ENCODE results near the gene ZFPL1. TPM values are rescaled to one million over a fixed set of nuclear protein-coding genes. Genes with fewer than 3 reads are reported as not detected.

ZFPL1 gene
- total and polyA plus RNA-seq, 3 experiments from 2014 or later, result 24.4 to 33.5 (median 30.8) TPM

DNA sequence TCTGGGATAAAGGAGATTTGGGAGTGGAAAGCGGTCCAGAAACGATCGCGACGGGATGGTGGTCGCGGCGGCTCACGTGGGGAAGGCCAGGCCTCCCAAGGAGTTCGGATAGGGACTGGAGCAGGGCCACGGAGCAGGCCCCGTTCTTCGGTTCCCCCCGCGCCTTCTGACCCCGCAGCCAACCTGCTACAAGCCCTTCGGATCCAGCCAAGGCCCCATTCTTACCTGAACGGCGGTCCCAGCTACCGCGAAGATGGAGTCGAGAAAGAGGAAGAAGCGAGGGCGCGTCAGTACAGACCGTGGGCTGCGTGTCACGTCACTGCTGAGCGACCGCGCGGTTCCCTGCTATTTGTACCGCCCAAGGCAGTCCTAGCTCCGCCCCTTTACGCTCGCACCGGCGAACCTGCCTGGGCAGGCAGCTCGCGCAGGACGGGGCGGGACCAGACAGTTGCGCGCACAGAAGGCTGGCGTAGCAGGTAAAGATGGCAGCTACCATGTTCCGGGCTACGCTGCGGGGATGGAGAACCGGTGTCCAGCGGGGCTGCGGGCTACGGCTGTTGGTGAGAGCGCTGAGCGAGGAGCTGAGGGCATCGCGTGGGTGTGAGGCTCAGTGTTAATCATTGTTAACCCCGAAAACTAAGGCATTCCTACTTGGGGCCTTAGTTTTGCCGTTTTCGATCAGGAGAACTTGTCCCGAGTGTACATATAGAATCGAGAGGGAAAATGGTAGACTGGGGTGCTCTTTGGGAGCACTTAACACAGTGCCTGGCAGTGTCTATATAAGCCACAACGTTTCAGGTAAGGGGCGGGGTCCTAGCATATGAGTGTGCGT lies 38.1 kb downstream of the ZFPL1 start, which contains the start of the genes FAU and MRPL49:
Gene FAU, minus strand, starts transcription at position 270 of the 832 bp plus-strand sequence. CDS start 321 bp downstream, outside the sequence.
Gene MRPL49, plus strand, starts transcription at position 457 of the 832 bp plus-strand sequence. Its CDS starts 26 bp downstream, at position 483.
- peak within 1 kb of the TSS; percentile 97 to 100 (median 100) for H3K27ac Mint-ChIP-seq
- no peaks in the 10 kb centered on the region for H3K9me3 ChIP-seq (ENCODE audit: low read length)
- H3K36me3 Mint-ChIP-seq, result peaks cover 7 to 88% (median 9%) of the 10 kb centered on the region in 3 donors
- peaks cover 33 to 59% (median 45%) of the 10 kb centered on the region in 3 donors for H3K4me1 Mint-ChIP-seq
- peaks cover 21% of the 10 kb centered on the region for H3K4me1 ChIP-seq (ENCODE audit: insufficient read depth, low read length)
- peaks cover 53% of the 10 kb centered on the region for H3K36me3 ChIP-seq (ENCODE audit: insufficient read depth, low read length)
- peaks cover 0 to 2% of the 10 kb centered on the region in 2 donors for H3K27me3 Mint-ChIP-seq
- CTCF ChIA-PET, result interaction anchor here (0.9 to 3.7 kb wide), 12 partner anchors 9 to 490 kb away, joined by 3 to 43 read pairs (median 4); partner anchors contain the start of genes ARL2, CAPN1, CDCA5 and SYVN1
- POLR2A ChIA-PET, result interaction anchor here (0.5 to 2.5 kb wide), 25 partner anchors 10 to 1721 kb away, joined by 3 to 60 read pairs (median 4); partner anchors contain the start of genes ACTN3, ARL2, POLA2 and PPP2R5B
- H3K4me3 Mint-ChIP-seq, result peak within 1 kb of the TSS; percentile 96 to 100 (median 99)
- H3K27ac ChIP-seq (ENCODE audit: low read depth, low read length), result peak within 1 kb of the TSS; percentile 97
- peak within 1 kb of the TSS; percentile 95 for H3K4me3 ChIP-seq (ENCODE audit: low read length)
- no peaks in the 10 kb centered on the region for H3K27me3 ChIP-seq (ENCODE audit: insufficient read depth, low read length, poor library complexity, severe bottlenecking)
- H3K9me3 Mint-ChIP-seq, result no peaks in the 10 kb centered on the region
- DNase-seq, result peak; percentile 98 to 99 (median 98)

- Mint-ChIP-seq H3K4me1 (peaks cover 22 to 41% (median 33%) of the 10 kb centered on the region in 3 donors), H3K27me3 (no peaks in the 10 kb centered on the region), H3K4me3 (peak overlapping the region in 5 of 7 donors; percentile 28 to 73 (median 35)), H3K36me3 (peaks cover 4 to 88% (median 7%) of the 10 kb centered on the region in 3 donors), H3K27ac (peak overlapping the region in 6 of 8 donors; percentile 12 to 80 (median 46)), H3K9me3 (no peaks in the 10 kb centered on the region)
- ChIA-PET POLR2A (interaction anchor here (1.0 to 1.2 kb wide), 2 partner anchors 10 to 13 kb away, joined by 3 to 4 read pairs; partner anchors contain the start of gene SYVN1), CTCF (no interaction called here)
- peak in 1 of 5 donors; percentile 25 for DNase-seq
- H3K36me3 ChIP-seq (ENCODE audit: insufficient read depth, low read length), result peaks cover 59% of the 10 kb centered on the region
- H3K4me3 ChIP-seq (ENCODE audit: low read length), result no peak overlapping the region
- H3K27ac ChIP-seq (ENCODE audit: low read depth, low read length), result peak overlapping the region; percentile 6
- H3K4me1 ChIP-seq (ENCODE audit: insufficient read depth, low read length), result peaks cover 21% of the 10 kb centered on the region
- H3K27me3 ChIP-seq (ENCODE audit: insufficient read depth, low read length, poor library complexity, severe bottlenecking), result no peaks in the 10 kb centered on the region
- H3K9me3 ChIP-seq (ENCODE audit: low read length), result no peaks in the 10 kb centered on the region
Measured at GRCh38 chr11:65124480-65125196, 40.6 kb downstream of the ZFPL1 start.

DNA sequence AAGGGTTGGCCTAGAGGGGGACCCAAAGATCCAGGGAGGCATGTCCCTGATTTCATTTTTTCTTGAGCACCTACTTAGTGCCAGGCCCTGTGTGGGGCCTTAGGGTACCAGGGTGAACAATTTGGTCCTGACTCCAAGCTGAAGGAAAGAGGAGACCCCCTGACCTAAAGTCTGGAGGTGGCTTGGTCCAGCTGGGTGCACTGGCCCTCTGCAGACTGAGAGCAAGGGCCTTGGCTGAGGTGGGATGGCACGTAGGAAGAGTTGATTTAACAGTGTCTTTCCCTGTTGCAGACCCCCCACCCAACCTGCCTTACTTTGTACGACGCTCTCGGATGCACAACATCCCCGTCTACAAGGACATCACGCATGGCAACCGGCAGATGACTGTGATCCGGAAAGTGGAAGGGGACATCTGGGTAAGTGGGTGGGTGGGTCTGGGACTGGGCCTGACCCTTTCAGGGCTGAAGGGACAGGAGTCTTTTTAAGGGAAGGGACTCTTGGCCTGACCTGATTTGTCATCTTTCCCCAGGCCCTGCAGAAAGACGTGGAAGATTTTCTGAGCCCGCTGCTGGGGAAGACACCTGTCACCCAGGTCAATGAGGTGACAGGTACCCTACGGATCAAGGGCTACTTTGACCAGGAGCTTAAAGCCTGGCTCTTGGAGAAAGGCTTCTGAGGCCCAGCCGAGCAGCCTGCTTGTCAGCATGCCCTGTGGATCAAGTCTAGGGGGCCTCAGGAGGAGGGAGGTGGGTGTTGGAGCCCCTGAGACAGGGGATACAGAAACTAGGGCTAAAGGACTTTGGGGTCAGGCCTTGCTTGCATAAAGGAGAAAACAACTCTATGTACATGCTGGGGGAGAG lies 41.4 kb downstream of the ZFPL1 start:
- Mint-ChIP-seq H3K4me1 (peaks cover 21 to 36% (median 30%) of the 10 kb centered on the region in 3 donors), H3K36me3 (peaks cover 4 to 88% (median 7%) of the 10 kb centered on the region in 3 donors), H3K27me3 (no peaks in the 10 kb centered on the region), H3K4me3 (peak overlapping the region in 1 of 7 donors; percentile 69), H3K27ac (peak overlapping the region in 3 of 8 donors; percentile 42 to 69 (median 50)), H3K9me3 (no peaks in the 10 kb centered on the region)
- no peaks in the 10 kb centered on the region for H3K9me3 ChIP-seq (ENCODE audit: low read length)
- no peak overlapping the region for H3K4me3 ChIP-seq (ENCODE audit: low read length)
- peaks cover 59% of the 10 kb centered on the region for H3K36me3 ChIP-seq (ENCODE audit: insufficient read depth, low read length)
- peak in 1 of 5 donors; percentile 17 for DNase-seq
- POLR2A ChIA-PET, result interaction anchor here (0.5 kb wide), 1 partner anchor 134 kb away, joined by 3 read pairs; no protein-coding TSS in a partner anchor
- no peaks in the 10 kb centered on the region for H3K27me3 ChIP-seq (ENCODE audit: insufficient read depth, low read length, poor library complexity, severe bottlenecking)
- no peak overlapping the region for H3K27ac ChIP-seq (ENCODE audit: low read depth, low read length)
- CTCF ChIA-PET, result no interaction called here
- H3K4me1 ChIP-seq (ENCODE audit: insufficient read depth, low read length), result peaks cover 18% of the 10 kb centered on the region

GRCh38 chr11:65126624-65127274 lies 42.7 kb downstream of the ZFPL1 start:
- Histone ChIP-seq H3K36me3 (ENCODE audit: insufficient read depth, low read length) (peaks cover 60% of the 10 kb centered on the region), H3K27ac (ENCODE audit: low read depth, low read length) (no peak overlapping the region), H3K4me3 (ENCODE audit: low read length) (no peak overlapping the region), H3K4me1 (ENCODE audit: insufficient read depth, low read length) (peaks cover 7% of the 10 kb centered on the region), H3K27me3 (ENCODE audit: insufficient read depth, low read length, poor library complexity, severe bottlenecking) (no peaks in the 10 kb centered on the region), H3K9me3 (ENCODE audit: low read length) (no peaks in the 10 kb centered on the region)
- POLR2A ChIA-PET, result interaction anchor here (0.6 kb wide), 1 partner anchor 9 kb away, joined by 3 read pairs; the partner anchor contains the start of gene ZNHIT2
- H3K4me3 Mint-ChIP-seq, result peak overlapping the region in 2 of 7 donors; percentile 17 to 54
- H3K9me3 Mint-ChIP-seq, result no peaks in the 10 kb centered on the region
- H3K4me1 Mint-ChIP-seq, result peaks cover 15 to 31% (median 19%) of the 10 kb centered on the region in 3 donors
- H3K27ac Mint-ChIP-seq, result peak overlapping the region in 4 of 8 donors; percentile 29 to 83 (median 68)
- CTCF ChIA-PET, result no interaction called here
- H3K27me3 Mint-ChIP-seq, result no peaks in the 10 kb centered on the region
- DNase-seq, result peak in 1 of 5 donors; percentile 31
- H3K36me3 Mint-ChIP-seq, result peaks cover 3 to 88% (median 8%) of the 10 kb centered on the region in 3 donors

DNA sequence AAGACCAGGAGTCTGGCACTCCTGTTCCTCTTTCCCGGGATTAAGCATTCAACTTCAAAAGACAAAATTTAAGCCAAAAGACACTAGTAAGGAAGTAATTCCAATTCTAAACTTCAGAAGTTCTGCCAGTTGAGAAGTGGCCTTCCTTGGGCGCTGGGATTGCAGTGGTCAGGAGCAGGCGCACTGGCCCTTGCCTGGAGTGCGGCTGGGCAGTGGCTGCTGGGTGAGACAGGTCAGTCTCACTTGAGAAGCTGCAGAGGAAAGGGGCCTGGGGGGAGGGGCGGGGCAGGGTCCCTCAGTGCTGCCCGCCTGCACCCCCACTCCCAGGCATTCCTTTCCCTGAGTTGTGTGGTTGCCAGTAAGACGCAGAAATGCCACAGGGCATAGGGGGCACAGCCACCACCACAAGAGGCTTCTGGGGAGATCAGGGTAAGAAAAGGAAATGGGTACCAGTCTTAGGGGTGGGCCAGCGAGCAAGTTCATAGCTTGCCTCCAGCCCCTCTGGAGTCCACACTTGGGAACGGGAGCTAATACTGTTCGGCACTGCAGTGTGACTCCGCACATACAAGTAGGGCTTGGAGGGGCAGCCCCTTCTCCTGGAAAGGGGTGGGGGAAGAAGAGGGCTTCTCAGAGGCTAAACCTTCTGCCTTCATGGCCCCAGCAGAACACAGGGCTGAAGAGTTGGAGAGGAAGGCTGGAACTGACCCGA lies 43.6 kb downstream of the ZFPL1 start:
- Mint-ChIP-seq H3K27me3 (no peaks in the 10 kb centered on the region), H3K9me3 (no peaks in the 10 kb centered on the region), H3K36me3 (peaks cover 0 to 88% (median 8%) of the 10 kb centered on the region in 3 donors), H3K4me3 (no peak overlapping the region), H3K27ac (peak overlapping the region in 2 of 8 donors; percentile 7 to 33), H3K4me1 (peaks cover 9 to 32% (median 12%) of the 10 kb centered on the region in 3 donors)
- Histone ChIP-seq H3K4me1 (ENCODE audit: insufficient read depth, low read length) (peaks cover 11% of the 10 kb centered on the region), H3K9me3 (ENCODE audit: low read length) (no peaks in the 10 kb centered on the region), H3K4me3 (ENCODE audit: low read length) (no peak overlapping the region), H3K36me3 (ENCODE audit: insufficient read depth, low read length) (peaks cover 69% of the 10 kb centered on the region), H3K27ac (ENCODE audit: low read depth, low read length) (no peak overlapping the region), H3K27me3 (ENCODE audit: insufficient read depth, low read length, poor library complexity, severe bottlenecking) (no peaks in the 10 kb centered on the region)
- POLR2A ChIA-PET, result no interaction called here
- CTCF ChIA-PET, result interaction anchor here (1.6 kb wide), 1 partner anchor 280 kb away, joined by 4 read pairs; no protein-coding TSS in a partner anchor
- DNase-seq, result peak in 1 of 5 donors; percentile 32

- H3K4me1 ChIP-seq (ENCODE audit: insufficient read depth, low read length), result peaks cover 12% of the 10 kb centered on the region
- H3K27ac Mint-ChIP-seq, result peak overlapping the region in 1 of 8 donors; percentile 38
- H3K36me3 Mint-ChIP-seq, result peaks cover 0 to 92% (median 8%) of the 10 kb centered on the region in 3 donors
- CTCF ChIA-PET, result interaction anchor here (1.6 to 2.4 kb wide), 2 partner anchors 17 to 281 kb away, joined by 4 to 10 read pairs; partner anchors contain the start of gene TM7SF2
- peaks cover 13 to 32% (median 16%) of the 10 kb centered on the region in 3 donors for H3K4me1 Mint-ChIP-seq
- H3K27ac ChIP-seq (ENCODE audit: low read depth, low read length), result no peak overlapping the region
- no peak overlapping the region for H3K4me3 Mint-ChIP-seq
- H3K9me3 ChIP-seq (ENCODE audit: low read length), result no peaks in the 10 kb centered on the region
- peak in 1 of 5 donors; percentile 39 for DNase-seq
- POLR2A ChIA-PET, result no interaction called here
- peaks cover 73% of the 10 kb centered on the region for H3K36me3 ChIP-seq (ENCODE audit: insufficient read depth, low read length)
- no peaks in the 10 kb centered on the region for H3K27me3 Mint-ChIP-seq
- H3K27me3 ChIP-seq (ENCODE audit: insufficient read depth, low read length, poor library complexity, severe bottlenecking), result no peaks in the 10 kb centered on the region
- no peaks in the 10 kb centered on the region for H3K9me3 Mint-ChIP-seq
- no peak overlapping the region for H3K4me3 ChIP-seq (ENCODE audit: low read length)
Measured at GRCh38 chr11:65128182-65129145, 44.4 kb downstream of the ZFPL1 start.

All from CD8-positive, alpha-beta memory T cell (primary cell).